Measurements from ENCODE around the gene SFTA2.
"Not testable (repeated sequence)": the region's sequence is repeated elsewhere in the genome, so short reads cannot be mapped to it uniquely, and the experiment has no call there.

The SFTA2 gene

DNA sequence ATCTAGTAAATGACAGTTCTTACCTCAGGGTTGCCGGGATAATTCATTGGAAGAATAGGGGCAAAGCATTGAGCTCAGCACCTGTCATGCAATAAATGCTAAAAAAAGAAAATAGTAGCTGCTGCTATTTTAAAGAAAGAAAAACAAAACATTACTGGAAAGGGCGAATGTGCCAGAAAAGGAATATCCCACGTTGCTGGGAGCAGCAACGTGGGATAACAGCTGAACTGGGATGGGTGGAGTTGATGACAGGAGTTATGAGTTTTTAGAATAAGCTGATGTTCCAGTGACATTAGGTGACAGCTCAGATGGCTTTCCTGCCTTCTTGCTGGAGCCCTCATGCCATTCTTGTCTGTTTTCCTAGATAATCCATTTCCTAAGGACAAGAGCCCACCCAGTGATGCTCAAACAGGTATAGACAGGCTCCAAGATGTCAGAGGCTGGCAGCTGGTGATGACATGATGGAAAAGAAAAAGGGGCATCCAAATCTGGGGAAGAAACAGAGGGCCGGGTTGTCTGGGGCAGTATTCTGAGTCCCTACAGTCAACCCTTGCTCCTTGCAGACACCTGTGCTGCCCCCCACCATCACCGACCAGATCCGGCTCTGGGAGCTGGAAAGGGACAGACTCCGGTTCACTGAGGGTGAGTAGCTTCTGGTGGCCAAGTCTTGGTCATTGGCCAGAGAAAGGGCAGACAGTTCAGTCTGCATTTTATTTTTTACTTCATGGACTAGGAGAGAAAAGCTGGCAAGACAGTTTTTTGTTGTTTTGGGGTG, 19.0 kb downstream of the SFTA2 start:
- no peak for DNase-seq (ENCODE audit: extremely low read depth, low read depth)
- TF ChIP-seq, protein P1, sequence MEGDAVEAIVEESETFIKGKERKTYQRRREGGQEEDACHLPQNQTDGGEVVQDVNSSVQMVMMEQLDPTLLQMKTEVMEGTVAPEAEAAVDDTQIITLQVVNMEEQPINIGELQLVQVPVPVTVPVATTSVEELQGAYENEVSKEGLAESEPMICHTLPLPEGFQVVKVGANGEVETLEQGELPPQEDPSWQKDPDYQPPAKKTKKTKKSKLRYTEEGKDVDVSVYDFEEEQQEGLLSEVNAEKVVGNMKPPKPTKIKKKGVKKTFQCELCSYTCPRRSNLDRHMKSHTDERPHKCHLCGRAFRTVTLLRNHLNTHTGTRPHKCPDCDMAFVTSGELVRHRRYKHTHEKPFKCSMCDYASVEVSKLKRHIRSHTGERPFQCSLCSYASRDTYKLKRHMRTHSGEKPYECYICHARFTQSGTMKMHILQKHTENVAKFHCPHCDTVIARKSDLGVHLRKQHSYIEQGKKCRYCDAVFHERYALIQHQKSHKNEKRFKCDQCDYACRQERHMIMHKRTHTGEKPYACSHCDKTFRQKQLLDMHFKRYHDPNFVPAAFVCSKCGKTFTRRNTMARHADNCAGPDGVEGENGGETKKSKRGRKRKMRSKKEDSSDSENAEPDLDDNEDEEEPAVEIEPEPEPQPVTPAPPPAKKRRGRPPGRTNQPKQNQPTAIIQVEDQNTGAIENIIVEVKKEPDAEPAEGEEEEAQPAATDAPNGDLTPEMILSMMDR (IDR thresholded peaks at IDR 0.05; ENCODE audit: low read depth, low read length): no peak

DNA sequence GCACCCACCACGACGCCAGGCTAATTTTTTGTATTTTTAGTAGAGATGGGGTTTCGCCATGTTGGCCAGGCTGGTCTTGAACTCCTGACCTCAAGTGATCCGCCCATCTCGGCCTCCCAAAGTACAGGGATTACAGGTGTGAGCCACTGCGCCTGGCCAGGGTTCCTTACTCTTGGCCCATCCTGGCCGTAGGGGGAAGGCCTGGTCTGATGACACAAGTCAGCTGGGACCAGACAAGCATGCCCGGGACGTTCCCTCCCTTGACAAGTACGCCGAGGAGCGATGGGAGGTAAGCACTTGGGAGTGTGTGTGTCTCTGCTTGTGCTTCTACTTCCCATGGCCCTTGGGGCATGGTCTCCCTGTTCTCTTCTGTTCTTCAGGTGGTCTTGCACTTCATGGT, 21.5 kb downstream of the SFTA2 start:
- not testable (repeated sequence) for DNase-seq (ENCODE audit: extremely low read depth, low read depth)

DNA sequence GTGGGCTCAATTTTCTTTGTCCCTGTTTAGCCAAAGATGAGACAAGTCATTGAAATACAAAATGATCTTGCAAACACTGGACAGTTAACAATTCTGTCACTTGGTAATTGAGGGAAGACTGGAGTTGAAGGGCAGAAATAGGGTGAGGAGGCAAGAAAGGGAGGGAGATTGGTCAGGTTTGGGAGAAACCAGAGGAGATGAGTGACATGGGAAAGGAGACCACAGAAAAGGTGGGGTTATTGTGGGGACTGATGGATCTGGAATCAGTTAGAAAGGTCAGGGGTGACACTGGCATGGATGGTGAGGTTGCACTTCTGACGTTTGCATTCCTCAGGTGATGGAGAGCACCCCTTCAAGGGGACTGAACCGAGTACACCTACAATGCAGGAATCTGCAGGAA, 23.3 kb downstream of the SFTA2 start:
- TF ChIP-seq, protein P1 (IDR thresholded peaks at IDR 0.05; ENCODE audit: low read depth, low read length): no peak
- DNase-seq (ENCODE audit: extremely low read depth, low read depth): no peak

DNA sequence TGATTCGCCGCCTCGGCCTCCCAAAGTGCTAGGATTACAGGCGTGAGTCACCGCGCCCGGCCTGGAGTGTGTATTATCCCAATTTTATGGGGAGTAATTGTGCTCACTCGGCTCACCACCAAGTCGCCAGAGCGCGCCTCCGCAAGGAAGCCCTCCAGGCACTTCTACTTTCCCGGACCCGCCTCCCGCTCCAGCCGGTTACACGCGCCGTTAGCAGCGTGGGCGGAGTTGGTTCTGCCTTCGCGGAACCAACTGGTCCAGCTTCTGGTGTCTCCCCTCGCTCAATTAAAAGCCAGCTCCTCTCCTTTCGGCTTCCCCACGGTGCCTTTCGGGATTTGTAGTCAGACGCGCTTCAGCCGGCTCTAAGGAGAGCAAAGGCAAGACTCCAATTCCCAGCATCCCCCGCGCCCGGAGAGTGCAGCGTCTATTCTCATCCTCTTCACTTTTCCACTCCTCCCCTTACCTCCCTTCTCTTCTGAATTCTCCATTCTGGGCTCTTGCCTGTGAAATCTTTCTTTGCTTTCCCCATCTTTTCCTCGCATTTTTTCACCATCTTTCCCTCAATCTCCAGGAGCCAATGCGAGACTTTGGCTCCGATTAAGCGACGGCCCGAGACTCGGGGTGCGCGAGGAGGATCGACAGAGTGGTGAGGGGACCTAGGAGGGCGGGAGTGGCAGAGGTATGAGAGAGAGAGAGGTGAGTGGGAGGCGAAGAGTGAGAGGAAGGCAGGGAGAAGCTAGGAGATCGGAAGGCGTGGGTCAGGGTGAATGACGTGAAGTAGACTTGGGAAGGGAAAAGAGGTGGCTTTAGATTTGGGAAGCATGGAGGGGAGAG, 24.0 kb downstream of the SFTA2 start, which contains the start of gene GTF2H4:
TSS of gene GTF2H4 (plus strand) at position 450 of the 834 bp plus-strand sequence.
- peak; percentile 96 for DNase-seq (ENCODE audit: extremely low read depth, low read depth)

DNA sequence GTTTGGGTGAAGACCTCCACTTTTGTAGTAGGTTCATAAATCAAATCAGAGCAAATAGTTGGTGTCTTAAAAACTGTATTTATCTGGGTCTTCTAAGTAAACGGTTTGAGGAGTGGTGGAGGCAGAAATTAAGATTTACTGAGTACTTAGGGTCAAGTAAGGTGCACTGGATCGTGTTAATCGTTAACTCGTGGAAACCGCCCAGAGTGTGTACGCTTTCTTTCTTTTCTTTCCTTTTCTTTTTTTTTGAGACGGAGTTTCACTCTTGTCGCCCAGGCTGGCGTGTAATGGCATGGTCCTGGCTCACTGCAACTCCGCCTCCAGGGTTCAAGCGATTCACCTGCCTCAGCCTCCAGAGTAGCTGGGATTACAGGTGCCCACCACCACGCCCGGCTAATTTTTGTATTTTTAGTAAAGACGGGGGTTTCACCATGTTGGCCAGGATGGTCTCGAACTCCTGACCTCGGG, 24.6 kb downstream of the SFTA2 start:
- DNase-seq (ENCODE audit: extremely low read depth, low read depth): not testable (repeated sequence)

More for the DNA sequence above, 24.0 kb downstream of the SFTA2 start, which contains the start of gene GTF2H4:
- TF ChIP-seq, protein P1 (IDR thresholded peaks at IDR 0.05; ENCODE audit: low read depth, low read length): no peak

DNA sequence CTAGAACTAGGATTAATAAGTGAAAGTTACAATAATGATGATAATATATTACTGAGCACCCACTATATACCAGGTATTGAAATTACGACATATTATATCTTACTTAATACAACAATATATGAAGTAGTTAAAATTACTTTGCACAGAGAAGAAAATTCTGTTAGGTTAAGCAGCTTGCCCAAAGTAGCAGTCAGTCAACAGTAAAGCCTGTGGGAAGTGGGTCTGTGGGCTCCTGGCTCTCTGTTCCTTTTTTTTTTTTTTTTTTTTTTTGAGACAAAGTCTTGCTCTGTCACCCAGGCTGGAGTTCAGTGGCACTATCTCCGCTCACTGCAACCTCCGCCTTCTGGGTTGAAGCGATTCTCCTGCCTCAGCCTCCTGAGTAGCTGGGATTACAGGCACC, 28.7 kb downstream of the SFTA2 start:
- TF ChIP-seq, protein P1 (IDR thresholded peaks at IDR 0.05; ENCODE audit: low read depth, low read length): no peak
- DNase-seq (ENCODE audit: extremely low read depth, low read depth): no peak

DNA sequence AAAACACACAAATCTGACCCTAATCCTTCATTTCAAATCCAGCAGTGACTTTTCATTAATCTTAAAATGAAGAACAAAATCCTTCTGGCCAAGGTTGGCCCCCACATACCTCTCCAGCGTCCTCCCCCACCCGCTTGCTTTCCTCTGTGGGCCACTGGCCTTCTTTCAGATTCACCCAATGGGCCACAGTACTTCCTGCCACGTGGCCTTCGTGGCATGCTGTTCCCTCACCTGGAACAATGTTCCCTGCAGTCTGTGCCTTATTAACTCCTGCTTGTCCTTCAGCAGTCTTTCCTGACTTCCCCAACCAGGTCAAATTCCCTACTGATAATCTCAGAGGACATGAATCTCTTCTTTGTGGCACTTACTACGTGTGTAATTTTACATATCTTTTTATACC, 29.3 kb downstream of the SFTA2 start:
- no peak for DNase-seq (ENCODE audit: extremely low read depth, low read depth)
- TF ChIP-seq, protein P1 (IDR thresholded peaks at IDR 0.05; ENCODE audit: low read depth, low read length): no peak

DNA sequence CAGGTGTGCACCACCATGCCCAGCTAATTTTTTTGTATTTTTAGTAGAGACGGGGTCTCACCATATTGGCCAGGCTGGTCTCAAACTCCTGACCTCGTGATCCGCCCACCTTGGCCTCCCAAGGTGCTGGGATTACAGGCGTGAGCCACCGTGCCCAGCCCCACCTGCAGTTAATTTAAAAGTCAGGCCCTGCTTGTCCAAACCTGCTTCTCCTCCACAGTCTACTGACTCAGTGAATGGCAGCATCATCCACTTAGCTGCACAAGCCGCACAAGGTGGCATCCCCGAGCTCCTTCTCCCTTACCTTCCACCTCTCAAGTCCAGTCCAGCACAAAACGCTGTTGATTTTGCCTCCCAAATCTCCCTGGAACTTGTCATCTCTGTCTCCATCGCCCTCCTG, 29.8 kb downstream of the SFTA2 start:
- DNase-seq (ENCODE audit: extremely low read depth, low read depth): not testable (repeated sequence)

All from AG09319 (cell line).